Liver (tissue), 9 donors: ENCODE measurements around the gene KCTD16. TPM values are rescaled to one million over a fixed set of nuclear protein-coding genes. Genes with fewer than 3 reads are reported as not detected.

Source experiments
- DNase-seq: peaks from one replicate; pipeline ENCODE4 v3.0.0-alpha.2; 2017; ENCODE audit warnings: low spot score
- H3K27ac ChIP-seq, 2 donors: one replicate each; pipeline ENCODE4 v1.7.0; 2013; ENCODE audit warnings: inconsistent platforms in 2 of 2, low read length in 2 of 2, control low read depth in 1 of 2, low read depth in 1 of 2, mild to moderate bottlenecking in 1 of 2
- H3K27me3 ChIP-seq, 4 donors: one replicate each; pipeline versions ENCODE4 v1.6.1 to v1.7.0; 2013; ENCODE audit warnings: low read length in 3 of 4, inconsistent platforms in 1 of 4, mild to moderate bottlenecking in 1 of 4, moderate library complexity in 1 of 4; ENCODE audit not compliant: control insufficient read depth in 4 of 4, insufficient read depth in 4 of 4
- H3K36me3 ChIP-seq, 4 donors: one replicate each; pipeline versions ENCODE4 v1.6.1 to v1.7.0; 2013; ENCODE audit warnings: low read length in 3 of 4, mild to moderate bottlenecking in 3 of 4, low read depth in 1 of 4, moderate library complexity in 1 of 4; ENCODE audit not compliant: control insufficient read depth in 4 of 4, insufficient read depth in 3 of 4
- H3K4me1 ChIP-seq, 4 donors: one replicate each; pipeline versions ENCODE4 v1.6.1 to v1.7.0; 2013; ENCODE audit warnings: low read length in 3 of 4, mild to moderate bottlenecking in 3 of 4, moderate library complexity in 1 of 4; ENCODE audit not compliant: control insufficient read depth in 4 of 4, insufficient read depth in 4 of 4
- H3K4me3 ChIP-seq, 3 donors: one replicate each; pipeline versions ENCODE4 v1.6.1 to v1.7.0; 2013; ENCODE audit warnings: low read length in 3 of 3, control low read depth in 1 of 3, low read depth in 1 of 3, mild to moderate bottlenecking in 1 of 3
- H3K9ac ChIP-seq, 2 donors: one replicate each; pipeline ENCODE4 v1.7.0; 2013; ENCODE audit warnings: low read length in 2 of 2, mild to moderate bottlenecking in 2 of 2, moderate library complexity in 2 of 2, control low read depth in 1 of 2, low read depth in 1 of 2
- H3K9me3 ChIP-seq, 4 donors: one replicate each; pipeline versions ENCODE4 v1.6.1 to v1.7.0; 2013; ENCODE audit warnings: low read length in 3 of 4; ENCODE audit not compliant: control insufficient read depth in 4 of 4
- EGR1 ChIP-seq, 2 donors: IDR thresholded peaks; 2 replicates each; pipeline ENCODE4 v1.6.1; 2016 to 2018; ENCODE audit warnings: antibody characterized with exemption in 2 of 2, low read depth in 2 of 2
- FOXA1 ChIP-seq: IDR thresholded peaks from 2 replicates; pipeline ENCODE4 v1.6.1; 2016; ENCODE audit warnings: antibody characterized with exemption
- FOXA2 ChIP-seq: IDR thresholded peaks from 2 replicates; pipeline ENCODE4 v1.6.1; 2016; ENCODE audit warnings: antibody characterized with exemption
- GABPA ChIP-seq, 2 donors: IDR thresholded peaks in 1 of 2; conservative IDR thresholded peaks in 1 of 2; 2 replicates each; pipeline ENCODE4 v1.6.1; 2016; ENCODE audit warnings: antibody characterized with exemption in 2 of 2, mild to moderate bottlenecking in 1 of 2, moderate library complexity in 1 of 2
- HNF4A ChIP-seq, 2 donors: conservative IDR thresholded peaks; 2 replicates each; pipeline ENCODE4 v1.6.1; 2016; ENCODE audit warnings: antibody characterized with exemption in 2 of 2, mild to moderate bottlenecking in 2 of 2
- HNF4G ChIP-seq: IDR thresholded peaks from 2 replicates; pipeline ENCODE4 v1.6.1; 2016; ENCODE audit warnings: antibody characterized with exemption
- JUND ChIP-seq, 2 donors: IDR thresholded peaks; 2 replicates each; pipeline ENCODE4 v1.6.1; 2016; ENCODE audit warnings: antibody characterized with exemption in 2 of 2
- RXRA ChIP-seq, 2 donors: IDR thresholded peaks; 2 replicates each; pipeline ENCODE4 v1.6.1; 2017 to 2018; ENCODE audit warnings: antibody characterized with exemption in 2 of 2, mild to moderate bottlenecking in 1 of 2
- SP1 ChIP-seq: IDR thresholded peaks from 2 replicates; pipeline ENCODE4 v1.6.1; 2018; ENCODE audit warnings: antibody characterized with exemption, mild to moderate bottlenecking
- TAF1 ChIP-seq: conservative IDR thresholded peaks from 2 replicates; pipeline ENCODE4 v1.6.1; 2016; ENCODE audit warnings: antibody characterized with exemption, mild to moderate bottlenecking
- YY1 ChIP-seq: IDR thresholded peaks from 2 replicates; pipeline ENCODE4 v1.6.1; 2016; ENCODE audit warnings: antibody characterized with exemption, mild to moderate bottlenecking
- polyA plus RNA-seq, 2 donors: library from polyadenylated mRNA; stranded (reverse) in 1 of 2; unstranded in 1 of 2; fragments of 200-250 nt in 1 of 2; fragments of >200 nt in 1 of 2; fragmentation: Nextera tagmentation in 1 of 2; extraction: Ambion mirVana in 1 of 2; gene quantifications; one replicate each; pipeline versions ENCODE4 v1.2.1 to v1.2.3, GENCODE V29; 2013 to 2015
- total RNA-seq, 2 donors: library from RNA; depleted of rRNA; stranded (reverse); fragments of >200 nt; gene quantifications; one replicate each; pipeline ENCODE4 v1.2.3, GENCODE V29; 2014
- TF ChIP-seq, protein P1 (sequence below): IDR thresholded peaks from 2 replicates; pipeline ENCODE4 v1.6.1; 2016; ENCODE audit warnings: antibody characterized with exemption, mild to moderate bottlenecking
- TF ChIP-seq, protein P2 (sequence below): fragments of 150-350 bp; IDR thresholded peaks from 2 replicates; pipeline ENCODE4 v1.5.1; 2017; ENCODE audit warnings: improper control_type of control experiment, low read depth, low read length; ENCODE audit not compliant: missing input control
- TF ChIP-seq, protein P3 (sequence below): IDR thresholded peaks from 2 replicates; pipeline ENCODE4 v1.6.1; 2016; ENCODE audit warnings: antibody characterized with exemption
- TF ChIP-seq, protein P4 (sequence below): IDR thresholded peaks from 2 replicates; pipeline ENCODE4 v1.6.1; 2016; ENCODE audit warnings: antibody characterized with exemption
- TF ChIP-seq, protein P5 (sequence below): IDR thresholded peaks from 2 replicates; pipeline ENCODE4 v1.6.1; 2016; ENCODE audit warnings: antibody characterized with exemption
- donor health status: healthy.
- donor health status: healthy.
- donor health status: healthy.
- donor health status: healthy.
- donor health status: healthy.

KCTD16 gene
- total and polyA plus RNA-seq, 4 donors, result under 0.01 to 0.05 (median 0.01) TPM; not detected in 1

DNA sequence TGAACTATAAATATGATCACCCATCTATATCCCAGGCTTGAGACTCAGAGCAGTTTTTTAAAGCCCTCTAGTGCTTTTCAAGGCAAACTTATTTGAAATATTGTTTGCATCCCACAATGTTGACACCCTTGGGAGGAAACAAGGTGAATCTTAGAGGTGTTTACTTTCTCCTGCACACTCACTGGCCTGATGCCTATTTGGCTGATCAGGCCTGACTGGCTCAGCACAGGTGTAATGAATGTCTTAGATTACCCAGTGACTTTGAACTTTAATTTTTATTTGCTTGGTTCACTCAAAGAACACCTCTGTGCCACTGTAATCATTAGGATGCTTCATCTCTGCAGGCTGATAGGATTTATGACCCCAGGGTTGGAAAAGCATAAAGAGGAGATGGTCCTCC lies 158.3 kb downstream of the KCTD16 start:
- no peaks in the 10 kb centered on the region for H3K36me3 ChIP-seq

DNA sequence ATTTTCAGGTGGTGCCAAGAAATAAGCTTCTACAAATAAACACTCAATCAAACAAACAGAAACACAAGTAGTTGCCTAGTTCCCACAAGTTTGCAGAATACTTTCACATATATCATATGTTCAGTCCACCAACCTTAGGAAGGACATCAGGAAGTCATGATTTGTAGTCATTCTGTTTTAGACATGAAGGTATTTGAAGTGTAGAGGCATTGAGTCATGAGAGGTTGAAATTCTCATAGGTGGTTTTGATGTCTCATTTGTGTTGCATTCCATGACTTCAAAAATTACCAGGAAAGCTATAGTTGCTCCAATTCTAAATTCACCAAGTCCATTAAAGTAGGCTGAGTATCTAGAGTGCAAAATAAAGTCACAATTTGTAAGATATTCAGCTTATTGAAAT lies 159.0 kb downstream of the KCTD16 start:
- DNase-seq, result no peak
- Histone ChIP-seq H3K27me3 (no peaks in the 10 kb centered on the region), H3K36me3 (no peaks in the 10 kb centered on the region), H3K27ac (no peak overlapping the region), H3K4me1 (no peaks in the 10 kb centered on the region), H3K9me3 (no peaks in the 10 kb centered on the region), H3K4me3 (no peak overlapping the region), H3K9ac (no peak overlapping the region)
- TF ChIP-seq, protein P1, sequence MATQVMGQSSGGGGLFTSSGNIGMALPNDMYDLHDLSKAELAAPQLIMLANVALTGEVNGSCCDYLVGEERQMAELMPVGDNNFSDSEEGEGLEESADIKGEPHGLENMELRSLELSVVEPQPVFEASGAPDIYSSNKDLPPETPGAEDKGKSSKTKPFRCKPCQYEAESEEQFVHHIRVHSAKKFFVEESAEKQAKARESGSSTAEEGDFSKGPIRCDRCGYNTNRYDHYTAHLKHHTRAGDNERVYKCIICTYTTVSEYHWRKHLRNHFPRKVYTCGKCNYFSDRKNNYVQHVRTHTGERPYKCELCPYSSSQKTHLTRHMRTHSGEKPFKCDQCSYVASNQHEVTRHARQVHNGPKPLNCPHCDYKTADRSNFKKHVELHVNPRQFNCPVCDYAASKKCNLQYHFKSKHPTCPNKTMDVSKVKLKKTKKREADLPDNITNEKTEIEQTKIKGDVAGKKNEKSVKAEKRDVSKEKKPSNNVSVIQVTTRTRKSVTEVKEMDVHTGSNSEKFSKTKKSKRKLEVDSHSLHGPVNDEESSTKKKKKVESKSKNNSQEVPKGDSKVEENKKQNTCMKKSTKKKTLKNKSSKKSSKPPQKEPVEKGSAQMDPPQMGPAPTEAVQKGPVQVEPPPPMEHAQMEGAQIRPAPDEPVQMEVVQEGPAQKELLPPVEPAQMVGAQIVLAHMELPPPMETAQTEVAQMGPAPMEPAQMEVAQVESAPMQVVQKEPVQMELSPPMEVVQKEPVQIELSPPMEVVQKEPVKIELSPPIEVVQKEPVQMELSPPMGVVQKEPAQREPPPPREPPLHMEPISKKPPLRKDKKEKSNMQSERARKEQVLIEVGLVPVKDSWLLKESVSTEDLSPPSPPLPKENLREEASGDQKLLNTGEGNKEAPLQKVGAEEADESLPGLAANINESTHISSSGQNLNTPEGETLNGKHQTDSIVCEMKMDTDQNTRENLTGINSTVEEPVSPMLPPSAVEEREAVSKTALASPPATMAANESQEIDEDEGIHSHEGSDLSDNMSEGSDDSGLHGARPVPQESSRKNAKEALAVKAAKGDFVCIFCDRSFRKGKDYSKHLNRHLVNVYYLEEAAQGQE, result no peak
- TF ChIP-seq, protein P2, sequence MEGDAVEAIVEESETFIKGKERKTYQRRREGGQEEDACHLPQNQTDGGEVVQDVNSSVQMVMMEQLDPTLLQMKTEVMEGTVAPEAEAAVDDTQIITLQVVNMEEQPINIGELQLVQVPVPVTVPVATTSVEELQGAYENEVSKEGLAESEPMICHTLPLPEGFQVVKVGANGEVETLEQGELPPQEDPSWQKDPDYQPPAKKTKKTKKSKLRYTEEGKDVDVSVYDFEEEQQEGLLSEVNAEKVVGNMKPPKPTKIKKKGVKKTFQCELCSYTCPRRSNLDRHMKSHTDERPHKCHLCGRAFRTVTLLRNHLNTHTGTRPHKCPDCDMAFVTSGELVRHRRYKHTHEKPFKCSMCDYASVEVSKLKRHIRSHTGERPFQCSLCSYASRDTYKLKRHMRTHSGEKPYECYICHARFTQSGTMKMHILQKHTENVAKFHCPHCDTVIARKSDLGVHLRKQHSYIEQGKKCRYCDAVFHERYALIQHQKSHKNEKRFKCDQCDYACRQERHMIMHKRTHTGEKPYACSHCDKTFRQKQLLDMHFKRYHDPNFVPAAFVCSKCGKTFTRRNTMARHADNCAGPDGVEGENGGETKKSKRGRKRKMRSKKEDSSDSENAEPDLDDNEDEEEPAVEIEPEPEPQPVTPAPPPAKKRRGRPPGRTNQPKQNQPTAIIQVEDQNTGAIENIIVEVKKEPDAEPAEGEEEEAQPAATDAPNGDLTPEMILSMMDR, result no peak
- no peak for TF ChIP-seq HNF4A (conservative IDR thresholded peaks at IDR 0.05)
- no peak for TF ChIP-seq FOXA2
- TF ChIP-seq, protein P3, sequence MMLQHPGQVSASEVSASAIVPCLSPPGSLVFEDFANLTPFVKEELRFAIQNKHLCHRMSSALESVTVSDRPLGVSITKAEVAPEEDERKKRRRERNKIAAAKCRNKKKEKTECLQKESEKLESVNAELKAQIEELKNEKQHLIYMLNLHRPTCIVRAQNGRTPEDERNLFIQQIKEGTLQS, result no peak
- no peak for TF ChIP-seq TAF1
- no peak for TF ChIP-seq RXRA (IDR thresholded peaks at IDR 0.05)
- no peak for TF ChIP-seq FOXA1
- TF ChIP-seq, protein P4, sequence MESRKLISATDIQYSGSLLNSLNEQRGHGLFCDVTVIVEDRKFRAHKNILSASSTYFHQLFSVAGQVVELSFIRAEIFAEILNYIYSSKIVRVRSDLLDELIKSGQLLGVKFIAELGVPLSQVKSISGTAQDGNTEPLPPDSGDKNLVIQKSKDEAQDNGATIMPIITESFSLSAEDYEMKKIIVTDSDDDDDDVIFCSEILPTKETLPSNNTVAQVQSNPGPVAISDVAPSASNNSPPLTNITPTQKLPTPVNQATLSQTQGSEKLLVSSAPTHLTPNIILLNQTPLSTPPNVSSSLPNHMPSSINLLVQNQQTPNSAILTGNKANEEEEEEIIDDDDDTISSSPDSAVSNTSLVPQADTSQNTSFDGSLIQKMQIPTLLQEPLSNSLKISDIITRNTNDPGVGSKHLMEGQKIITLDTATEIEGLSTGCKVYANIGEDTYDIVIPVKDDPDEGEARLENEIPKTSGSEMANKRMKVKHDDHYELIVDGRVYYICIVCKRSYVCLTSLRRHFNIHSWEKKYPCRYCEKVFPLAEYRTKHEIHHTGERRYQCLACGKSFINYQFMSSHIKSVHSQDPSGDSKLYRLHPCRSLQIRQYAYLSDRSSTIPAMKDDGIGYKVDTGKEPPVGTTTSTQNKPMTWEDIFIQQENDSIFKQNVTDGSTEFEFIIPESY, result no peak
- no peak for TF ChIP-seq YY1

More for the DNA sequence above, 158.3 kb downstream of the KCTD16 start:
- Histone ChIP-seq H3K27me3 (no peaks in the 10 kb centered on the region), H3K9me3 (no peaks in the 10 kb centered on the region), H3K9ac (no peak overlapping the region), H3K27ac (no peak overlapping the region), H3K4me1 (no peaks in the 10 kb centered on the region), H3K4me3 (no peak overlapping the region)
- no peak for DNase-seq
- TF ChIP-seq, protein P4, result no peak
- TF ChIP-seq HNF4A (conservative IDR thresholded peaks at IDR 0.05) (no peak), RXRA (IDR thresholded peaks at IDR 0.05) (no peak), FOXA1 (no peak), EGR1 (IDR thresholded peaks at IDR 0.05; ENCODE audit: low read depth in 2 of 2) (no peak), JUND (IDR thresholded peaks at IDR 0.05) (no peak), TAF1 (no peak), HNF4G (no peak), GABPA (IDR thresholded peaks at IDR 0.05 in 1 of 2, conservative IDR thresholded peaks at IDR 0.05 in 1 of 2) (no peak), SP1 (no peak)
- TF ChIP-seq, protein P3, result no peak
- TF ChIP-seq, protein P5, sequence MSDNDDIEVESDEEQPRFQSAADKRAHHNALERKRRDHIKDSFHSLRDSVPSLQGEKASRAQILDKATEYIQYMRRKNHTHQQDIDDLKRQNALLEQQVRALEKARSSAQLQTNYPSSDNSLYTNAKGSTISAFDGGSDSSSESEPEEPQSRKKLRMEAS, result no peak
- TF ChIP-seq, protein P1, result no peak
